ENCODE measurements around the gene RAPGEF3. TPM values are rescaled to one million over a fixed set of nuclear protein-coding genes. Genes with fewer than 3 reads are reported as not detected.

The RAPGEF3 gene
- total RNA-seq, 1 experiment from 2014 or later = 5.7 TPM

DNA sequence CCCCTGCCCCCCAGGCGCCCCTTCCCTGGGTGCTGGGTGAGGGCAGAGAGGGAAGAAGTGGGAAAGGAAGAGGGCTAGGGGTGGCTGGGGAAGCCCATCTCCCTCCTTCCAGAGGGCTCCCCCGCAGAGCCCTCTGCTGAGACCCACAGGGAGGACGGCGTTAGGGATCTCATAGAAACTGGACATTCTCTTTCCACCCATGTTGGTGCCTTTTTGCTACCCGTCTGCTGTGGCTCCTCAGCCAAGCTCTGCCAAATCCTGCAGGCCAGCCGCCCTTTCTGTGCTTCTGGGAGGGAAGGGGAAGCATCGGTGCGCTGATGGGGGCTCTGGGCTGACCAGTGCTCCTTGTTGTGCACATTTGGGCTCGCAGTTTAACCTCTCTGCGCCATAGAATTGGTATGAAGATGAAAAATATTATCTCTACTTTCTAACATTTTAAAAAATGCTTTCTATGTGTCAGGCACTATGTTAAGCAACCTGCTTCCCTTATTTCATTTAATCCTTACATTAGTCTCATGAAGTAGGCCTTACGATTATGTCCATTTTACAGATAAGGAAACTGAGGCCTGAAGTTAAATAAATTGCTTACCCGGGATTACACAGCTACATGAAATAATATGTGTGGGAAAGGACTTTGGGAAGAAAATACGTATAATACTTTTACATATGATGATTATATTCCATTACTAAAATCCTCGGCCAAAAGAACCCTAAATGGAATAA lies 15.3 kb upstream of the RAPGEF3 start:
- H3K27me3 ChIP-seq (ENCODE audit: insufficient read depth, low read depth) = no peaks in the 10 kb centered on the region
- H3K79me2 ChIP-seq (ENCODE audit: low read depth) = peaks cover 38% of the 10 kb centered on the region
- POLR2A ChIA-PET (ENCODE audit: unreplicated experiment) = no interaction called here
- CTCF ChIA-PET = no interaction called here
- H3K27ac ChIP-seq = no peak overlapping the region
- H3K4me1 ChIP-seq (replicated peaks; ENCODE audit: insufficient read depth) = peaks cover 68% of the 10 kb centered on the region
- H4K20me1 ChIP-seq (ENCODE audit: insufficient read depth) = no peaks in the 10 kb centered on the region
- peaks cover 45% of the 10 kb centered on the region for H3F3A ChIP-seq (ENCODE audit: insufficient read depth, low read depth)
- peak overlapping the region; percentile 77 for H2AFZ ChIP-seq
- no peak for DNase-seq
- H3K4me2 ChIP-seq = peak overlapping the region; percentile 98
- H3K4me3 ChIP-seq = peak overlapping the region; percentile 84
- intact Hi-C loops (cut with micrococcal nuclease; ENCODE audit: unreplicated experiment) = no loop called here
- no peak for TF ChIP-seq EZH2 (IDR thresholded peaks at IDR 0.05; ENCODE audit: low read depth)
- TF ChIP-seq, protein P1, sequence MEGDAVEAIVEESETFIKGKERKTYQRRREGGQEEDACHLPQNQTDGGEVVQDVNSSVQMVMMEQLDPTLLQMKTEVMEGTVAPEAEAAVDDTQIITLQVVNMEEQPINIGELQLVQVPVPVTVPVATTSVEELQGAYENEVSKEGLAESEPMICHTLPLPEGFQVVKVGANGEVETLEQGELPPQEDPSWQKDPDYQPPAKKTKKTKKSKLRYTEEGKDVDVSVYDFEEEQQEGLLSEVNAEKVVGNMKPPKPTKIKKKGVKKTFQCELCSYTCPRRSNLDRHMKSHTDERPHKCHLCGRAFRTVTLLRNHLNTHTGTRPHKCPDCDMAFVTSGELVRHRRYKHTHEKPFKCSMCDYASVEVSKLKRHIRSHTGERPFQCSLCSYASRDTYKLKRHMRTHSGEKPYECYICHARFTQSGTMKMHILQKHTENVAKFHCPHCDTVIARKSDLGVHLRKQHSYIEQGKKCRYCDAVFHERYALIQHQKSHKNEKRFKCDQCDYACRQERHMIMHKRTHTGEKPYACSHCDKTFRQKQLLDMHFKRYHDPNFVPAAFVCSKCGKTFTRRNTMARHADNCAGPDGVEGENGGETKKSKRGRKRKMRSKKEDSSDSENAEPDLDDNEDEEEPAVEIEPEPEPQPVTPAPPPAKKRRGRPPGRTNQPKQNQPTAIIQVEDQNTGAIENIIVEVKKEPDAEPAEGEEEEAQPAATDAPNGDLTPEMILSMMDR (conservative IDR thresholded peaks at IDR 0.05) = 0 out of 2 replicates have a peak, but pooled peaks have one; percentile 13
- H3K9me2 ChIP-seq (ENCODE audit: insufficient read depth) = no peaks in the 10 kb centered on the region
- TSS peak; percentile 39 for BruUV-seq (replicated peaks)
- H3K36me3 ChIP-seq (ENCODE audit: low read depth) = no peaks in the 10 kb centered on the region
- no peaks in the 10 kb centered on the region for H3K9me3 ChIP-seq (ENCODE audit: insufficient read depth, low read depth)

DNA sequence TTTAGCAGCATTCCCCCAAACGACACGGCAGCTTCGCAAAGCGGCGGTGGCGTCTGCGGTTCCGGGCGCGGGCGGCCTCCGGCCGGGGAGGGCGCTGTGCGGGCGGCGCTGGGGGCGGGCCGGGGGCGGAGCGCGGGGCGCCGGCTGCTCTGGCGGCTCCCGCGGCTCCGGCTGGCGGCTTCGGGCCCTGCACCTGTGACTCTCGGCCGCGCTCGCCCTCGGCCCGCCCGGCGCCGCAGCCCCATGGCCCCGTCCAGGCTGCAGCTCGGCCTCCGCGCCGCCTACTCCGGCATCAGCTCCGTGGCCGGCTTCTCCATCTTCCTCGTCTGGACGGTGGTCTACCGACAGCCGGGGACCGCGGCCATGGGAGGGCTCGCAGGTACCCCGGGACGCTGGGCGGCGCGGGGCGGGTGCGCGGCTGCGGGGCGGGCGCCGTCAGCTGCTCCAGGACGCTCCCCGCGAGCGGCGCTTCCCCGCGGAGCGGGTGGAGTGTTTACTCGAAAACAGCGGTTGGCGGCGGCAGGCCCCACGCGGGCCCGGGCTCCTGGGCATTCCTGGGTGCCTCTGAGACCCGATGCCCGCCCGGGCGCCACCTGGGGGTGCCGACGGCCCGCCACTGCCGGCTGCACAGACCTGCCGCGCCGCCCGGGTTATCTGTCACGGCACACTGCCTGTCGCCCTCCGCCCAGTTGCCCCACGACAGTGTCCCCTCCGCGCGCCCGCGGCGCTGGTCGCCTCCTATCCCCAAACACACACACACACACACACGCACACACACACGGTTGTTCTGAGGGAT lies 14.6 kb upstream of the RAPGEF3 start, which contains the start of gene SLC48A1:
TSS of gene SLC48A1 (plus strand) at position 177 of the 796 bp plus-strand sequence. CDS start at position 244, 67 bp downstream.
- intact Hi-C loops (cut with micrococcal nuclease; ENCODE audit: unreplicated experiment) = no loop called here
- Histone ChIP-seq H3K27me3 (ENCODE audit: insufficient read depth, low read depth) (no peaks in the 10 kb centered on the region), H2AFZ (peak within 1 kb of the TSS; percentile 80), H3K4me3 (peak within 1 kb of the TSS; percentile 84), H4K20me1 (ENCODE audit: insufficient read depth) (no peaks in the 10 kb centered on the region), H3K9me2 (ENCODE audit: insufficient read depth) (no peaks in the 10 kb centered on the region), H3K36me3 (ENCODE audit: low read depth) (no peaks in the 10 kb centered on the region), H3K9me3 (ENCODE audit: insufficient read depth, low read depth) (no peaks in the 10 kb centered on the region), H3K4me2 (peak within 1 kb of the TSS; percentile 98), H3K79me2 (ENCODE audit: low read depth) (peaks cover 38% of the 10 kb centered on the region), H3K4me1 (replicated peaks; ENCODE audit: insufficient read depth) (peaks cover 68% of the 10 kb centered on the region), H3F3A (ENCODE audit: insufficient read depth, low read depth) (peaks cover 45% of the 10 kb centered on the region), H3K27ac (no peak within 1 kb of the TSS)
- CTCF ChIA-PET = interaction anchor here (0.6 to 1.0 kb wide), 4 partner anchors 18 to 387 kb away, joined by 3 to 5 read pairs (median 4); no protein-coding TSS in a partner anchor
- BruUV-seq (replicated peaks) = no TSS peak
- DNase-seq = peak in 1 of 2 experiments; percentile 79
- TF ChIP-seq EZH2 (IDR thresholded peaks at IDR 0.05; ENCODE audit: low read depth) = no peak
- TF ChIP-seq, protein P1 (conservative IDR thresholded peaks at IDR 0.05) = peak; percentile 37; the same call in 1 of the 2 replicates
- POLR2A ChIA-PET (ENCODE audit: unreplicated experiment) = interaction anchor here (0.7 kb wide), 1 partner anchor 9 kb away, joined by 3 read pairs; no protein-coding TSS in a partner anchor

DNA sequence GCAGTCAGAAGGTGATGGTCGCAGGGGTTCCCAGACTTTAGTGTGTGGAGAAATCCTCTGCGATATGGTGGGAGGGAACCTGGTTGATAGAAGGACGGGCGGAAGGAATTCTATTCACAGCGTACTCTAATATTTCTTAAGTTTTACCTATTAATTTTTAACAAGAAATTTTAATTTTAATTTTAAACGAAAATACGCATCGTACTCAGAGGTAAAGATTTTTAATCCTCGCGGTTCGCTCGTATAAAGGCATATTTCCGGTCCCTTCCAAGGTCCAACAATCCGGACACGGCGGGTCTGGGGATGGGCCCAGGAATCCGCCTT lies 14.0 kb upstream of the RAPGEF3 start:
- no peaks in the 10 kb centered on the region for H3K36me3 ChIP-seq (ENCODE audit: low read depth)

More for the DNA sequence above, 14.0 kb upstream of the RAPGEF3 start:
- peaks cover 38% of the 10 kb centered on the region for H3K79me2 ChIP-seq (ENCODE audit: low read depth)
- no peaks in the 10 kb centered on the region for H3K9me3 ChIP-seq (ENCODE audit: insufficient read depth, low read depth)
- peaks cover 68% of the 10 kb centered on the region for H3K4me1 ChIP-seq (replicated peaks; ENCODE audit: insufficient read depth)
- no peak for DNase-seq
- peak overlapping the region; percentile 98 for H3K4me2 ChIP-seq
- H3K27ac ChIP-seq = no peak overlapping the region
- H3F3A ChIP-seq (ENCODE audit: insufficient read depth, low read depth) = peaks cover 44% of the 10 kb centered on the region
- no peaks in the 10 kb centered on the region for H4K20me1 ChIP-seq (ENCODE audit: insufficient read depth)
- intact Hi-C loops (cut with micrococcal nuclease; ENCODE audit: unreplicated experiment) = no loop called here
- ChIA-PET POLR2A (ENCODE audit: unreplicated experiment) (interaction anchor here (0.7 kb wide), 1 partner anchor 10 kb away, joined by 3 read pairs; no protein-coding TSS in a partner anchor), CTCF (interaction anchor here (0.6 to 1.0 kb wide), 4 partner anchors 18 to 387 kb away, joined by 3 to 5 read pairs (median 4); no protein-coding TSS in a partner anchor)
- peak overlapping the region; percentile 84; the same call in 1 of the 2 replicates for H3K4me3 ChIP-seq
- BruUV-seq (replicated peaks) = no TSS peak
- TF ChIP-seq, protein P1 (conservative IDR thresholded peaks at IDR 0.05) = no peak
- no peak for TF ChIP-seq EZH2 (IDR thresholded peaks at IDR 0.05; ENCODE audit: low read depth)
- no peaks in the 10 kb centered on the region for H3K27me3 ChIP-seq (ENCODE audit: insufficient read depth, low read depth)
- H2AFZ ChIP-seq = no peak overlapping the region
- no peaks in the 10 kb centered on the region for H3K9me2 ChIP-seq (ENCODE audit: insufficient read depth)

All from PC-9 (cell line).